HG02852 (cell line): ENCODE measurements around the gene ACP6.
"Not testable (repeated sequence)": the region's sequence is repeated elsewhere in the genome, so short reads cannot be mapped to it uniquely, and the experiment has no call there.

Experiments
- ATAC-seq: cut with Tn5 transposase; IDR thresholded peaks from one replicate; pipeline ENCODE4 v1.9.1; 2021; ENCODE audit warnings: mild to moderate bottlenecking, moderate library complexity; ENCODE audit not compliant: unreplicated experiment

ACP6 gene

GRCh38 chr1:147624011-147624410 lies 46.3 kb downstream of the ACP6 start:
- no peak for ATAC-seq

- ATAC-seq, result no peak
Observed at GRCh38 chr1:147622731-147623130, 47.6 kb downstream of the ACP6 start.

GRCh38 chr1:147620543-147620942 lies 49.8 kb downstream of the ACP6 start:
- no peak for ATAC-seq

GRCh38 chr1:147619741-147620140 lies 50.6 kb downstream of the ACP6 start:
- ATAC-seq, result no peak

GRCh38 chr1:147618771-147619170 lies 51.6 kb downstream of the ACP6 start:
- no peak for ATAC-seq

GRCh38 chr1:147618077-147618569 lies 52.2 kb downstream of the ACP6 start:
- ATAC-seq, result no peak

- not testable (repeated sequence) for ATAC-seq
Observed at GRCh38 chr1:147614966-147615365, 55.4 kb downstream of the ACP6 start.

GRCh38 chr1:147613506-147613905 lies 56.8 kb downstream of the ACP6 start:
- ATAC-seq, result no peak

- ATAC-seq, result no peak
Observed at GRCh38 chr1:147612366-147612765, 58.0 kb downstream of the ACP6 start.

GRCh38 chr1:147611586-147611985 lies 58.7 kb downstream of the ACP6 start:
- no peak for ATAC-seq

- ATAC-seq, result peak; percentile 88
Observed at GRCh38 chr1:147611021-147611426, 59.3 kb downstream of the ACP6 start.

GRCh38 chr1:147609358-147609757 lies 61.0 kb downstream of the ACP6 start:
- no peak for ATAC-seq

- ATAC-seq, result no peak
Observed at GRCh38 chr1:147608596-147608995, 61.7 kb downstream of the ACP6 start.

GRCh38 chr1:147605591-147605990 lies 64.7 kb downstream of the ACP6 start:
- ATAC-seq, result no peak

- no peak for ATAC-seq
Observed at GRCh38 chr1:147603986-147604385, 66.3 kb downstream of the ACP6 start.

- no peak for ATAC-seq
Observed at GRCh38 chr1:147600119-147601111, 69.9 kb downstream of the ACP6 start.

GRCh38 chr1:147599362-147600118 lies 70.8 kb downstream of the ACP6 start:
- ATAC-seq, result peak; percentile 75

GRCh38 chr1:147598621-147599361 lies 71.5 kb downstream of the ACP6 start:
- peak; percentile 18 for ATAC-seq

GRCh38 chr1:147597010-147597409 lies 73.3 kb downstream of the ACP6 start:
- no peak for ATAC-seq
